Sigmoid colon (tissue), 4 donors: Measurements from ENCODE around the gene SPRED1.

ENCODE experiments used
- CTCF ChIP-seq, 4 experiments: fragments of 450-650 bp in 3 of 4; fragments of 200-600 bp in 1 of 4; IDR thresholded peaks; one replicate each; pipeline ENCODE4 v1.5.1; 2016 to 2019; ENCODE audit warnings: antibody characterized with exemption in 4 of 4, mild to moderate bottlenecking in 3 of 4, moderate library complexity in 2 of 4
- EP300 ChIP-seq, 4 donors: sonication (generic); formaldehyde crosslinking; IDR thresholded peaks; one replicate each; pipeline ENCODE4 v1.6.1; 2017; ENCODE audit warnings: antibody characterized with exemption in 4 of 4
- POLR2A ChIP-seq, 2 donors: fragments of 450-650 bp; IDR thresholded peaks; one replicate each; pipeline ENCODE4 v1.6.1; 2016; ENCODE audit warnings: antibody characterized with exemption in 2 of 2, mild to moderate bottlenecking in 2 of 2, moderate library complexity in 2 of 2
- POLR2AphosphoS5 ChIP-seq, 4 donors: sonication (generic); formaldehyde crosslinking; IDR thresholded peaks; one replicate each; pipeline ENCODE4 v1.6.1; 2017; ENCODE audit warnings: antibody characterized with exemption in 4 of 4

- no peak for TF ChIP-seq CTCF (IDR thresholded peaks at IDR 0.05)
- peak in 1 of 4 donors; percentile 10 for TF ChIP-seq POLR2AphosphoS5 (IDR thresholded peaks at IDR 0.05)
- no peak for TF ChIP-seq EP300 (IDR thresholded peaks at IDR 0.05)
- no peak for TF ChIP-seq POLR2A (IDR thresholded peaks at IDR 0.05)
Measured at GRCh38 chr15:38378161-38378560, 125.5 kb downstream of the SPRED1 start.
